Adrenal gland (tissue), 12 donors: ENCODE data around the gene CDK13. TPM values are rescaled to one million over a fixed set of nuclear protein-coding genes. Genes with fewer than 3 reads are reported as not detected.
A peak's percentile ranks its signal among the peaks of the same experiment; 100 is the strongest.

Experiments
- DNase-seq, 7 donors: peaks; one replicate each; pipeline ENCODE4 v3.0.0-alpha.2; 2019 to 2020
- H3K27ac ChIP-seq, 5 donors: fragments of 200-600 bp; sonication (generic) in 4 of 5; 1 replicate in 3 of 5; 2 replicates in 2 of 5; pipeline versions ENCODE4 v1.5.1 to v1.8.0; 2016 to 2020; ENCODE audit warnings: mild to moderate bottlenecking in 1 of 5
- H3K27me3 ChIP-seq: fragments of 200-600 bp; 2 replicates; pipeline ENCODE4 v1.8.0; 2021
- H3K36me3 ChIP-seq, 2 donors: fragments of 200-600 bp; replicated peaks in 1 of 2; 1 replicate in 1 of 2; 2 replicates in 1 of 2; pipeline versions ENCODE4 v1.5.1 to v1.8.0; 2018 to 2022
- H3K4me1 ChIP-seq, 2 donors: fragments of 200-600 bp; replicated peaks in 1 of 2; 1 replicate in 1 of 2; 2 replicates in 1 of 2; pipeline versions ENCODE4 v1.5.1 to v1.8.0; 2018 to 2021
- H3K4me3 ChIP-seq, 4 donors: fragments of 200-600 bp; sonication (generic) in 3 of 4; one replicate each; pipeline ENCODE4 v1.5.1; 2016 to 2018
- H3K9me3 ChIP-seq, 3 donors: fragments of 200-600 bp; sonication (generic) in 1 of 3; replicated peaks in 1 of 3; 1 replicate in 2 of 3; 2 replicates in 1 of 3; pipeline versions ENCODE4 v1.5.1 to v1.8.0; 2016 to 2021
- CTCF ChIP-seq, 6 experiments: fragments of 450-650 bp in 4 of 6; fragments of 200-600 bp in 2 of 6; sonication (generic) in 1 of 6; IDR thresholded peaks; 1 replicate in 5 of 6; 2 replicates in 1 of 6; pipeline versions ENCODE4 v1.5.1 to v1.8.0; 2016 to 2021; ENCODE audit warnings: antibody characterized with exemption in 6 of 6, mild to moderate bottlenecking in 2 of 6, moderate library complexity in 1 of 6
- POLR2A ChIP-seq, 2 donors: fragments of 450-650 bp; IDR thresholded peaks; one replicate each; pipeline ENCODE4 v1.6.1; 2017; ENCODE audit warnings: antibody characterized with exemption in 2 of 2, mild to moderate bottlenecking in 2 of 2, moderate library complexity in 1 of 2
- WGBS, 4 donors: extraction: QIAGEN DNeasy Blood & Tissue Kit in 2 of 4; methylation state at CpG; one replicate each; pipeline versions ENCODE4 v1.1.5 to v1.1.7; 2013 to 2017; 5-methylcytosine and 5-hydroxymethylcytosine counted together
- intact Hi-C, 2 donors: fragments of 100-400 bp; cut with DNase I; formaldehyde crosslinking; loops; one replicate each; pipeline versions ENCODE4 v1.14.1 to v1.15.0; 2022 to 2023
- polyA plus RNA-seq, 3 donors: library from polyadenylated mRNA; stranded (reverse); fragments of 200-250 nt in 2 of 3; fragments of 350-450 nt in 1 of 3; fragmentation: Illumina TruSeq in 1 of 3; extraction: RNeasy Lipid Tissue Mini Kit (QIAGEN cat#74804) in 1 of 3; gene quantifications; one replicate each; pipeline ENCODE4 v1.2.3, GENCODE V29; 2013 to 2014
- total RNA-seq, 9 donors: library from RNA; depleted of rRNA in 4 of 9; stranded (reverse); fragments of >200 nt in 4 of 9; fragments of 120-200 nt in 1 of 9; fragmentation: NEBNext Ultra II Directional in 1 of 9; extraction: Animal tissue kit (Norgen Biotek cat#: 25700) in 1 of 9; gene quantifications; one replicate each; pipeline versions ENCODE4 v1.1.0 to v1.2.4, GENCODE V29; 2013 to 2023
- donor health status: healthy with polysubstance abuse.
- donor health status: Bipolar disorder and iron deficiency.
- donor health status: DM: yes; HTN: yes; CAD: no.
- donor health status: DM: no; HTN: no; CAD: no.
- donor health status: DM: no; HTN: no; CAD: no.
- donor health status: DM: yes; HTN: yes; CAD: no.

Gene CDK13
- total and polyA plus RNA-seq, 12 donors = 21.2 to 77.7 (median 40.2) TPM

- Histone ChIP-seq H3K27ac (peak overlapping the region; percentile 98 to 100 (median 99)), H3K4me3 (peak overlapping the region; percentile 85 to 95 (median 90)), H3K36me3 (no peaks in the 10 kb centered on the region), H3K4me1 (peaks cover 16 to 42% of the 10 kb centered on the region in 2 donors), H3K9me3 (no peaks in the 10 kb centered on the region), H3K27me3 (no peaks in the 10 kb centered on the region)
- WGBS, 4 donors = 0 to 1% (median 0%) methylated on average over 20 to 90 of the region's 93 CpGs
- TF ChIP-seq CTCF (IDR thresholded peaks at IDR 0.05) (no peak), POLR2A (IDR thresholded peaks at IDR 0.05) (peak in 1 of 2 donors; percentile 4)
- intact Hi-C loops = loop anchor here in 1 of 2 donors (10.0 kb wide), 1 partner anchor 64 kb away; no protein-coding TSS in a partner anchor
- peak; percentile 33 to 71 (median 62) for DNase-seq
These were observed 593 bp downstream of the CDK13 start for GRCh38 chr7:39950473-39951225.

GRCh38 chr7:39951226-39952194 is 1.5 kb downstream of the CDK13 start:
- Histone ChIP-seq H3K36me3 (no peaks in the 10 kb centered on the region), H3K4me1 (peaks cover 16 to 50% of the 10 kb centered on the region in 2 donors), H3K27ac (peak overlapping the region; percentile 98 to 100 (median 99)), H3K9me3 (no peaks in the 10 kb centered on the region), H3K27me3 (no peaks in the 10 kb centered on the region), H3K4me3 (peak overlapping the region; percentile 85 to 95 (median 90))
- DNase-seq = peak; percentile 64 to 80 (median 70)
- intact Hi-C loops = loop anchor here in 1 of 2 donors (10.0 kb wide), 1 partner anchor 63 kb away; no protein-coding TSS in a partner anchor
- 0 to 1% (median 0%) methylated on average over 9 to 79 of the region's 79 CpGs for WGBS, 4 donors
- TF ChIP-seq CTCF (IDR thresholded peaks at IDR 0.05) (peak; percentile 7 to 56 (median 44)), POLR2A (IDR thresholded peaks at IDR 0.05) (peak in 1 of 2 donors; percentile 10)

GRCh38 chr7:39952374-39952773 is 2.3 kb downstream of the CDK13 start:
- H3K4me1 ChIP-seq = peaks cover 16 to 58% of the 10 kb centered on the region in 2 donors
- 4 to 11% (median 10%) methylated on average over 2 of the region's 2 CpGs for whole genome bisulfite sequencing, 4 donors
- intact Hi-C loops = loop anchor here in 1 of 2 donors (10.0 kb wide), 1 partner anchor 62 kb away; no protein-coding TSS in a partner anchor
- H3K9me3 ChIP-seq = no peaks in the 10 kb centered on the region
- peak overlapping the region in 2 of 4 donors; percentile 85 to 90 for H3K4me3 ChIP-seq
- DNase-seq = no peak
- H3K27ac ChIP-seq = peak overlapping the region in 2 of 5 donors; percentile 99 to 100
- TF ChIP-seq POLR2A (IDR thresholded peaks at IDR 0.05) (no peak), CTCF (IDR thresholded peaks at IDR 0.05) (no peak)
- no peaks in the 10 kb centered on the region for H3K36me3 ChIP-seq
- H3K27me3 ChIP-seq = no peaks in the 10 kb centered on the region
